ENCODE measurements around the gene LHX5. TPM values are rescaled to one million over a fixed set of nuclear protein-coding genes. Genes with fewer than 3 reads are reported as not detected.

The LHX5 gene
- total RNA-seq, 1 experiment from 2014 or later = not detected

DNA sequence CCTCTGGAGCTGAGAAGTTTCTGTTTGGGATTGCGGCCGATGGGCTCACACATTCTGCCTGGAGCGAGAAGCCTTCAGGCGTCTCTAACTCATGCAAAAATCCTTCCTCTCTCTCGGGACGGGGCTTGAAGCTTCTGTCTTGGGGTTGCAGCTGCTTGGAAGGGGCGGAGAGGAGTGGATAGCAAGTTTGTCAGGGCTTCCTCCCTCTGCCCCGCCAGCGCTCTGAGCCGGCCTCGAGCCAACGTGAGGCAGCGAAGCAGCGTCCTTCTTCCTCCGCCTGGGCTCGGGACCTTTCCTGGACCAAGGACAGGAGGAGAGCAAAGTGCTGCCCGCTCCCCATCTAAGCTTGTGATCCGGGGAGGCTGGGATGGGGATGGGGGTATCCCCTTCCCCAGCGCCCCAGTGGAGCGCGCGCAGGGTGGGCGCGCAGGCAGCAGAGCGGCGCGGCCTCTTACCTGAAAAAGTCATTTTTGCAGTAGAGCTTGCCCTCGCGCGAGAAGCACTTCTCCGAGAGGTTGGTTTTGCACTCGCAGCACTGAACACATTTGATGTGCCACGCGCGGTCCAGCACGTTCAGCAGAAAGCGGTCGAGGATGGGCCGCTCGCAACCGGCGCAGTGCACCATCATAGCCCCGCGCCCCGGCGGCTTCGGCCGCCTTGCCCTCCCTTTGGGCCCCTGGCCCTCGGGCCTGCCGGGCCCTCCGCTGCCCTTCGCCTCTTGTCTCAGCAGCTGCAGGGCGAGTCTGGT, 626 bp downstream of the LHX5 start:
- ChIA-PET CTCF (interaction anchor here (0.6 kb wide), 1 partner anchor 298 kb away, joined by 3 read pairs; no protein-coding TSS in a partner anchor), POLR2A (no interaction called here)
- no peaks in the 10 kb centered on the region for H3K9me3 Mint-ChIP-seq (ENCODE audit: unreplicated experiment)
- H3K4me3 Mint-ChIP-seq (ENCODE audit: unreplicated experiment) = no peak overlapping the region
- no peak for DNase-seq (ENCODE audit: unreplicated experiment)
- intact Hi-C loops (cut with micrococcal nuclease) = no loop called here
- no TSS peak for BruUV-seq (replicated peaks)
- no peaks in the 10 kb centered on the region for H3K36me3 Mint-ChIP-seq (ENCODE audit: insufficient read depth, unreplicated experiment)
- TF ChIP-seq, protein P1, sequence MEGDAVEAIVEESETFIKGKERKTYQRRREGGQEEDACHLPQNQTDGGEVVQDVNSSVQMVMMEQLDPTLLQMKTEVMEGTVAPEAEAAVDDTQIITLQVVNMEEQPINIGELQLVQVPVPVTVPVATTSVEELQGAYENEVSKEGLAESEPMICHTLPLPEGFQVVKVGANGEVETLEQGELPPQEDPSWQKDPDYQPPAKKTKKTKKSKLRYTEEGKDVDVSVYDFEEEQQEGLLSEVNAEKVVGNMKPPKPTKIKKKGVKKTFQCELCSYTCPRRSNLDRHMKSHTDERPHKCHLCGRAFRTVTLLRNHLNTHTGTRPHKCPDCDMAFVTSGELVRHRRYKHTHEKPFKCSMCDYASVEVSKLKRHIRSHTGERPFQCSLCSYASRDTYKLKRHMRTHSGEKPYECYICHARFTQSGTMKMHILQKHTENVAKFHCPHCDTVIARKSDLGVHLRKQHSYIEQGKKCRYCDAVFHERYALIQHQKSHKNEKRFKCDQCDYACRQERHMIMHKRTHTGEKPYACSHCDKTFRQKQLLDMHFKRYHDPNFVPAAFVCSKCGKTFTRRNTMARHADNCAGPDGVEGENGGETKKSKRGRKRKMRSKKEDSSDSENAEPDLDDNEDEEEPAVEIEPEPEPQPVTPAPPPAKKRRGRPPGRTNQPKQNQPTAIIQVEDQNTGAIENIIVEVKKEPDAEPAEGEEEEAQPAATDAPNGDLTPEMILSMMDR (IDR thresholded peaks at IDR 0.05; ENCODE audit: unreplicated experiment) = no peak
- H3K27ac Mint-ChIP-seq (ENCODE audit: low read depth, unreplicated experiment) = no peak overlapping the region
- H3K27me3 Mint-ChIP-seq (ENCODE audit: insufficient read depth, unreplicated experiment) = peaks cover 100% of the 10 kb centered on the region
- peaks cover 6% of the 10 kb centered on the region for H3K4me1 Mint-ChIP-seq (ENCODE audit: insufficient read depth, unreplicated experiment)

DNA sequence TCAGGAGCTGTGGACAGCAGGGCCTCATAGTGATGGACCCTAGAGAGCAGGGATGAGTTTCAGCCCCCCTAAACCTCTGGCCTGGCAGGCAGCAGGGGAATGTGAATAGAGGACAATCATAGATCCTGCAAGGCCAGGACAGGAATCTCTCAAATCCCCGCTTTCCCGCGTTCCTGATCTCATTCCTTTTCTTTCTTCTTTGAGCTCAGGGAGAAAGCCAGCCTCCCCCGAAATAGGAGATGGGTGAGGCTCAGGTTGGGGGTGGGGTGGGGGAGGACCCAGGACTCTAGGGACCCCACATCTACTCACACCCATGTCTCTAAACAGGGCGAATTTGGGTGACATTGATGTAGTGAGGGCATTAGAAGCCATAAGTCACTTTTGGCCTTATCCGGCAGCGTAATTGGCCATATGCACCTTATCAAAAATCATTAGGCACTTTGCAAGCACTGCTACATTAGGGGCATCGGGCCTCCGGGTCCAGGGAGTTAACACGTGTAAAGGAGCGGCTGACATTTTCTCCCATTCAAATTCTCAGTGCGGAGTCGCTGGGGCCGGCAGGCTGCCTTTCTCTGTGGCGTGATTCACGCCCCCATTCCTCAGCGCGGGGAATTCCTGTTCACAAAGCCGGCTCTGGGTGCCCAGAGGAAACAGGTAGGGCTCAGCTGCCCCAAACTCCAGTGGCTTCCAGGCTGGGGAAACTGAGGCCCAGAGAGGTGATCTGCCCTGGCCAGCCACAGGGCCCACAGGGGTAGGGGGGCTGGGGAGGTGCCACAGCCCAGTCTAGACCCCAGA, 1.5 kb downstream of the LHX5 start:
- TF ChIP-seq, protein P1 (IDR thresholded peaks at IDR 0.05; ENCODE audit: unreplicated experiment) = no peak
- H3K36me3 Mint-ChIP-seq (ENCODE audit: insufficient read depth, unreplicated experiment) = no peaks in the 10 kb centered on the region
- H3K9me3 Mint-ChIP-seq (ENCODE audit: unreplicated experiment) = no peaks in the 10 kb centered on the region
- H3K27me3 Mint-ChIP-seq (ENCODE audit: insufficient read depth, unreplicated experiment) = peaks cover 98% of the 10 kb centered on the region
- DNase-seq (ENCODE audit: unreplicated experiment) = no peak
- no peak overlapping the region for H3K27ac Mint-ChIP-seq (ENCODE audit: low read depth, unreplicated experiment)
- H3K4me3 Mint-ChIP-seq (ENCODE audit: unreplicated experiment) = no peak overlapping the region
- peaks cover 6% of the 10 kb centered on the region for H3K4me1 Mint-ChIP-seq (ENCODE audit: insufficient read depth, unreplicated experiment)
- CTCF ChIA-PET = interaction anchor here (0.6 kb wide), 1 partner anchor 299 kb away, joined by 3 read pairs; no protein-coding TSS in a partner anchor
- POLR2A ChIA-PET = no interaction called here
- no TSS peak for BruUV-seq (replicated peaks)
- intact Hi-C loops (cut with micrococcal nuclease) = no loop called here

DNA sequence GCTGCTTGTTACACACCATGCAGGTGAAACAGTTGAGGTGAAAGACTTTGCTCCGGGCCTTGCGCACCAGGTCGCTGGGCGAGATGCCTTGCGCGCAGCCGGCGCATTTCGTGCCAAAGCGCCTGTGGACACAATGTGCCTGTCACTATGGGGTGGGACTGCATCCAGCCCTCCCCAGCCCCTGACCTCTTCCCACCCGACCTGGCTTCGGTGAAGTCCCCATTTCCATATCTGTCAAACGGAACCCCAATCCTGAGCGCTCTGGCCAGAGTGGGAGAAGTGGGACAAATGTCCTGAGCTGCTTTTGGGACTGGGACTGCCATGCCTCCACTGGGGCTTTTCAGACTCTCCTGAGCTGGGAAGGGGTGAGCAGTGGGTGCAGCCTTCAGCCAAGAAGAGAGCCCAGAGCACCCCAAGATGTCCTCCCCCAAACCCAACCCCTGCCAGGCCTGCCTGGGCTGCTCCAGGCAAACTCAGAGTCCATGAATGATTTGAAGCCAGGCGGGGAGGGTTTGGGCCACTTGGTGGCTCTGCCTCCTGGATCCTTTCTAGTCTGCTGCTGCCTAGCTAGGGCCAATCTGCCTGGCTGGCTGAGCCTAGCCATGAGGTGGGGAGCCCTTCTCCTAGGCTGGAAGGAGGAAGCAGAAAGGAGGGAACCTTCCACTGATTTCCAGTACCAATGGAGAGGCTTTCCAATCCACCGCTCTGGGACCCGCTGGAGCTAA, 2.3 kb downstream of the LHX5 start:
- H3K36me3 Mint-ChIP-seq (ENCODE audit: insufficient read depth, unreplicated experiment) = no peaks in the 10 kb centered on the region
- no peak for DNase-seq (ENCODE audit: unreplicated experiment)
- peaks cover 98% of the 10 kb centered on the region for H3K27me3 Mint-ChIP-seq (ENCODE audit: insufficient read depth, unreplicated experiment)
- no peak overlapping the region for H3K4me3 Mint-ChIP-seq (ENCODE audit: unreplicated experiment)
- TF ChIP-seq, protein P1 (IDR thresholded peaks at IDR 0.05; ENCODE audit: unreplicated experiment) = no peak
- peaks cover 4% of the 10 kb centered on the region for H3K4me1 Mint-ChIP-seq (ENCODE audit: insufficient read depth, unreplicated experiment)
- H3K9me3 Mint-ChIP-seq (ENCODE audit: unreplicated experiment) = no peaks in the 10 kb centered on the region
- ChIA-PET CTCF (interaction anchor here (1.1 kb wide), 1 partner anchor 420 kb away, joined by 3 read pairs; no protein-coding TSS in a partner anchor), POLR2A (interaction anchor here (0.6 kb wide), 1 partner anchor 247 kb away, joined by 3 read pairs; no protein-coding TSS in a partner anchor)
- H3K27ac Mint-ChIP-seq (ENCODE audit: low read depth, unreplicated experiment) = no peak overlapping the region
- no TSS peak for BruUV-seq (replicated peaks)
- intact Hi-C loops (cut with micrococcal nuclease) = no loop called here

All from MCF 10A (cell line).